Measurements from ENCODE around the gene GADD45A.

DNA sequence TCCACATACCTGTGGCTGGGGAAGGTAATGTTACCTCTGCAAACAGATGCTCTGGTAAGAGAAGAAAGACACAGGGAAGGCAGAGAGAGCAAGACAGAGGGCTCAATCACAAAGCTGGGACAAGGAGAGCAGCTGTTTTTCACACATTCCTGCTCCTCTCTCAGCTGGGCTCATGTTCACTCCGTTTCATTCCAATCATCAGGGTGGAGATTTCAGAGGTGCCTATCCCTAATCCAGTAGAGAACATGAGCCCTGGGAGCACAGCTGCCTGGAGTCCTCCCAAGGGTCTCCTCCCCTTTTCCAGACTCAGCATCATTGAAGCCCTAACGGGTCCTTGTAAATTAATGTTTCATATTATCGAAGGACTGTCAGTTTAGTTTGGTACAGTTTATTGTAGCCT, 19.4 kb downstream of the GADD45A start:
- TF ChIP-seq, protein P1, sequence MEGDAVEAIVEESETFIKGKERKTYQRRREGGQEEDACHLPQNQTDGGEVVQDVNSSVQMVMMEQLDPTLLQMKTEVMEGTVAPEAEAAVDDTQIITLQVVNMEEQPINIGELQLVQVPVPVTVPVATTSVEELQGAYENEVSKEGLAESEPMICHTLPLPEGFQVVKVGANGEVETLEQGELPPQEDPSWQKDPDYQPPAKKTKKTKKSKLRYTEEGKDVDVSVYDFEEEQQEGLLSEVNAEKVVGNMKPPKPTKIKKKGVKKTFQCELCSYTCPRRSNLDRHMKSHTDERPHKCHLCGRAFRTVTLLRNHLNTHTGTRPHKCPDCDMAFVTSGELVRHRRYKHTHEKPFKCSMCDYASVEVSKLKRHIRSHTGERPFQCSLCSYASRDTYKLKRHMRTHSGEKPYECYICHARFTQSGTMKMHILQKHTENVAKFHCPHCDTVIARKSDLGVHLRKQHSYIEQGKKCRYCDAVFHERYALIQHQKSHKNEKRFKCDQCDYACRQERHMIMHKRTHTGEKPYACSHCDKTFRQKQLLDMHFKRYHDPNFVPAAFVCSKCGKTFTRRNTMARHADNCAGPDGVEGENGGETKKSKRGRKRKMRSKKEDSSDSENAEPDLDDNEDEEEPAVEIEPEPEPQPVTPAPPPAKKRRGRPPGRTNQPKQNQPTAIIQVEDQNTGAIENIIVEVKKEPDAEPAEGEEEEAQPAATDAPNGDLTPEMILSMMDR (conservative IDR thresholded peaks at IDR 0.05; ENCODE audit: low read length), result no peak
- no peak for TF ChIP-seq EZH2phosphoT487 (IDR thresholded peaks at IDR 0.05; ENCODE audit: borderline replicate concordance)
